HG03342 (cell line): ENCODE measurements around the gene C12orf57.
"Not testable (repeated sequence)": the region's sequence is repeated elsewhere in the genome, so short reads cannot be mapped to it uniquely, and the experiment has no call there.

Source experiments
- ATAC-seq: cut with Tn5 transposase; IDR thresholded peaks from one replicate; pipeline ENCODE4 v1.9.1; 2021; ENCODE audit warnings: mild to moderate bottlenecking, moderate library complexity; ENCODE audit not compliant: unreplicated experiment

The C12orf57 gene

GRCh38 chr12:6943722-6944380 lies at the start of gene C12orf57, which contains the start of gene RNU7-1:
Gene C12orf57 (plus strand): TSS chr12:6944022. CDS start chr12:6944122, 100 bp downstream.
Gene RNU7-1 (plus strand): TSS chr12:6943816.
- peak; percentile 42 for ATAC-seq

- ATAC-seq: no peak
These were observed 49.5 kb upstream of the C12orf57 start for GRCh38 chr12:6894321-6894720.

- no peak for ATAC-seq
These were observed 46.9 kb upstream of the C12orf57 start for GRCh38 chr12:6896846-6897435.

- ATAC-seq: no peak
These were observed 44.4 kb upstream of the C12orf57 start for GRCh38 chr12:6899427-6899826.

- no peak for ATAC-seq
These were observed 43.8 kb upstream of the C12orf57 start for GRCh38 chr12:6899837-6900519.

- ATAC-seq: no peak
These were observed 41.4 kb upstream of the C12orf57 start for GRCh38 chr12:6902448-6902847.

- ATAC-seq: no peak
These were observed 40.1 kb upstream of the C12orf57 start for GRCh38 chr12:6903722-6904121.

- ATAC-seq: peak; percentile 89
These were observed 39.2 kb upstream of the C12orf57 start, which contains the start of gene LRRC23 for GRCh38 chr12:6904280-6905276. Gene LRRC23 (plus strand): TSS chr12:6904822. CDS start chr12:6905634, 812 bp downstream.

GRCh38 chr12:6905414-6906040 lies 38.3 kb upstream of the C12orf57 start:
- ATAC-seq: no peak

- not testable (repeated sequence) for ATAC-seq
These were observed 35.7 kb upstream of the C12orf57 start for GRCh38 chr12:6908141-6908540.

- ATAC-seq: no peak
These were observed 34.2 kb upstream of the C12orf57 start for GRCh38 chr12:6909421-6910145.

GRCh38 chr12:6912164-6912935 lies 31.5 kb upstream of the C12orf57 start:
- ATAC-seq: no peak

- ATAC-seq: no peak
These were observed 29.4 kb upstream of the C12orf57 start, which contains the start of gene ENO2 for GRCh38 chr12:6914246-6914946. Gene ENO2 (plus strand): TSS chr12:6914580. CDS start chr12:6915833, 1,253 bp downstream.

GRCh38 chr12:6914947-6915788 lies 28.7 kb upstream of the C12orf57 start:
- ATAC-seq: no peak

- ATAC-seq: no peak
These were observed 28.0 kb upstream of the C12orf57 start for GRCh38 chr12:6915789-6916285.

GRCh38 chr12:6916426-6917200 lies 27.2 kb upstream of the C12orf57 start:
- ATAC-seq: no peak
